PC-9 (cell line): ENCODE results near the gene GAL3ST3.

ENCODE experiments used
- EZH2 ChIP-seq: fragments of 200-600 bp; sonication (generic); IDR thresholded peaks from 2 replicates; pipeline ENCODE4 v1.8.0; 2017; ENCODE audit warnings: antibody characterized with exemption, low read depth
- TF ChIP-seq, protein P1 (sequence below): fragments of 200-600 bp; sonication (generic); conservative IDR thresholded peaks from 2 replicates; pipeline ENCODE4 v1.6.1; 2017; ENCODE audit warnings: mixed run types, antibody characterized with exemption, mild to moderate bottlenecking, moderate library complexity

DNA sequence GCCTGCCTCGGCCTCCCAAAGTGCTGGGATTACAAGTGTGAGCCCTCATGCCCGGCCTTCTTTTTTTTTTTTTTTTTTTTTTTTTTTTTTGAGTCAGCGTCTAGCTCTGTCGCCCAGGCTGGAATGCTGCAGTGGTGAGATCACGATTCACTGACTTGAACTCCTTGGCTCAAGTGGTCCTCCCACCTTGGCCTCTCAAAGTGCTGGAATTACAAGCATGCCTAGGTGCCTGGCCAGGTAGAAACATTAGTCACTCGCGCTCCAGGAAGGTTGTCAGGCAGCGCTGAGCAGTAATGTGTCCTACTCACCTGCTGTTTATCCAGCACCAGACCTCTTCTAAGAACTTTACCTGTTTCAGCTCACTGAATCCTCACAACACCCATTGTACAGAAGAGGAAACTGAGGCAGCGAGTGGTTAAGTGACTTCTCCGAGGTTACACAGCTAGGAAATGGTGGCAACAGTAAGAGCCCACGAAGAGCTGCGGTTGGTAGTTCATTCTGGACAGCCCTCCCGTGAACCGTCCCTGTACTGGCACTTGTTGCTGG is 37.6 kb downstream of the GAL3ST3 start:
- TF ChIP-seq, protein P1, sequence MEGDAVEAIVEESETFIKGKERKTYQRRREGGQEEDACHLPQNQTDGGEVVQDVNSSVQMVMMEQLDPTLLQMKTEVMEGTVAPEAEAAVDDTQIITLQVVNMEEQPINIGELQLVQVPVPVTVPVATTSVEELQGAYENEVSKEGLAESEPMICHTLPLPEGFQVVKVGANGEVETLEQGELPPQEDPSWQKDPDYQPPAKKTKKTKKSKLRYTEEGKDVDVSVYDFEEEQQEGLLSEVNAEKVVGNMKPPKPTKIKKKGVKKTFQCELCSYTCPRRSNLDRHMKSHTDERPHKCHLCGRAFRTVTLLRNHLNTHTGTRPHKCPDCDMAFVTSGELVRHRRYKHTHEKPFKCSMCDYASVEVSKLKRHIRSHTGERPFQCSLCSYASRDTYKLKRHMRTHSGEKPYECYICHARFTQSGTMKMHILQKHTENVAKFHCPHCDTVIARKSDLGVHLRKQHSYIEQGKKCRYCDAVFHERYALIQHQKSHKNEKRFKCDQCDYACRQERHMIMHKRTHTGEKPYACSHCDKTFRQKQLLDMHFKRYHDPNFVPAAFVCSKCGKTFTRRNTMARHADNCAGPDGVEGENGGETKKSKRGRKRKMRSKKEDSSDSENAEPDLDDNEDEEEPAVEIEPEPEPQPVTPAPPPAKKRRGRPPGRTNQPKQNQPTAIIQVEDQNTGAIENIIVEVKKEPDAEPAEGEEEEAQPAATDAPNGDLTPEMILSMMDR, result no peak
- no peak for TF ChIP-seq EZH2
